Cardiac fibroblast (primary cell): ENCODE measurements around the gene KCNMB1.

ENCODE experiments used
- DNase-seq, 2 donors: peaks; one replicate each; pipeline versions ENCODE4 v3.0.0 to v3.0.0-alpha.2; 2010; ENCODE audit warnings: low read depth in 2 of 2
- H3K4me3 ChIP-seq, 2 donors: replicated peaks in 1 of 2; 1 replicate in 1 of 2; 2 replicates in 1 of 2; pipeline ENCODE4 v1.5.1; 2011; ENCODE audit warnings: low read depth in 2 of 2, low read length in 2 of 2, mild to moderate bottlenecking in 2 of 2, moderate library complexity in 1 of 2
- TF ChIP-seq, protein P1 (sequence below): IDR thresholded peaks from one replicate; pipeline ENCODE4 v1.5.1; 2011; ENCODE audit warnings: low read depth, mild to moderate bottlenecking, low read length, inconsistent platforms

The KCNMB1 gene

DNA sequence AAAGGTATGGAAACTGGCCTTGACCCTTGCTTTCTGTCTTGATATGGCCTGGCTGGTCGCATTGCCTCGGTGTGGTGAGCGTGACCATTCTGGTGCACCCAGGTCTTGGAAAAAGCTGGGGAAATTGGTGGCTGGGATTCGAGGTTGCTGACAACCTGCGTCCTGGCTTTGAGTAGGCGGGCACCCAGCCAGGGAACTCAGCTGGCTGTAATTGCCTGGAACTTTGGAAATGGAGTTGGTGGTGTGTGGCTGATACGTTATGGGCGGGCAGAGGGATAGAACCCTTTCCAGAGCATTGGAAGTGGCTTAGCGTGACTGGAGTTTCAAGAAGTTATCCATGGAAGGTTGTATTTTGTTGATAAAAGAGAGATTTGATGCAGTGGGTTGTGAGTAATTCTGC lies 35.2 kb downstream of the KCNMB1 start:
- no peak overlapping the region for H3K4me3 ChIP-seq
- TF ChIP-seq, protein P1, sequence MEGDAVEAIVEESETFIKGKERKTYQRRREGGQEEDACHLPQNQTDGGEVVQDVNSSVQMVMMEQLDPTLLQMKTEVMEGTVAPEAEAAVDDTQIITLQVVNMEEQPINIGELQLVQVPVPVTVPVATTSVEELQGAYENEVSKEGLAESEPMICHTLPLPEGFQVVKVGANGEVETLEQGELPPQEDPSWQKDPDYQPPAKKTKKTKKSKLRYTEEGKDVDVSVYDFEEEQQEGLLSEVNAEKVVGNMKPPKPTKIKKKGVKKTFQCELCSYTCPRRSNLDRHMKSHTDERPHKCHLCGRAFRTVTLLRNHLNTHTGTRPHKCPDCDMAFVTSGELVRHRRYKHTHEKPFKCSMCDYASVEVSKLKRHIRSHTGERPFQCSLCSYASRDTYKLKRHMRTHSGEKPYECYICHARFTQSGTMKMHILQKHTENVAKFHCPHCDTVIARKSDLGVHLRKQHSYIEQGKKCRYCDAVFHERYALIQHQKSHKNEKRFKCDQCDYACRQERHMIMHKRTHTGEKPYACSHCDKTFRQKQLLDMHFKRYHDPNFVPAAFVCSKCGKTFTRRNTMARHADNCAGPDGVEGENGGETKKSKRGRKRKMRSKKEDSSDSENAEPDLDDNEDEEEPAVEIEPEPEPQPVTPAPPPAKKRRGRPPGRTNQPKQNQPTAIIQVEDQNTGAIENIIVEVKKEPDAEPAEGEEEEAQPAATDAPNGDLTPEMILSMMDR, result no peak
- DNase-seq, result no peak

DNA sequence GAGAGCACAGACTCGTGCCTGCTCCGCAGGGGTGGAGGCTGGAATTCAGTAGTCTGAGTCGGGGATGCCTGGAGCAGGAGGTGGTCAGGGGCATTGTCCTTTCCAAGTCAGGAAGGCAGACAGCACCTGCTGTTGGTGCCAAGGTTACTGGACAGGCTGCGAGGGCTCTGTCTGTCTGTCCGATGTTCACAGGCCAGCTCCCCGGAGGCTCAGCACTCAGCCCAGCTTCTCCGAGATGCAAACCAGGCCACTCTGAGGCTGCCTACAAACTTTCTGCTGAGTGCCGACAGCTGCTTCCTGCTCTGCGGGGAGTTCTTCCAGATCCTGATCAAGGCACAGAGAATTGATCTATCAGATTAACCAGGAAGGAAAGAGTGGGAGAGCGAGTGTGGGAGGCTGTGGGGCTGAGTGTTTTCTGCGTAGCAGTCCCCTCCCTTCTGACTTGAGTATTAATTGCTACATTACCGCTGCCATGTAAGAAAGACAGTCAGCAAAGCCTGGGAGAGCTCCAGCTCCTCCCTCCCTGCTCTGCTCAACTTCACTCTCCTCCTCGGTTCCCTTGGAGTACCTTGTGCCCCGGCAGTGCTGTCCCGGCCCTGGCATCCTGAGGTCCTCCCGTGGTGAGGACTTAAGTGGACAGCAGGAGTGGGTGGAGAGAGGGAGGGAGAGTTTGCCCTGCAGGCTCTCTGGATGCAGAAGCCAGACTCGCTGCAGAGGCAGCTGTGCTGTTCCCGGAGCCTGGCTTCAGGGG lies 36.0 kb downstream of the KCNMB1 start:
- DNase-seq, result peak in 1 of 2 donors; percentile 11
- TF ChIP-seq, protein P1, result no peak
- H3K4me3 ChIP-seq, result no peak overlapping the region

DNA sequence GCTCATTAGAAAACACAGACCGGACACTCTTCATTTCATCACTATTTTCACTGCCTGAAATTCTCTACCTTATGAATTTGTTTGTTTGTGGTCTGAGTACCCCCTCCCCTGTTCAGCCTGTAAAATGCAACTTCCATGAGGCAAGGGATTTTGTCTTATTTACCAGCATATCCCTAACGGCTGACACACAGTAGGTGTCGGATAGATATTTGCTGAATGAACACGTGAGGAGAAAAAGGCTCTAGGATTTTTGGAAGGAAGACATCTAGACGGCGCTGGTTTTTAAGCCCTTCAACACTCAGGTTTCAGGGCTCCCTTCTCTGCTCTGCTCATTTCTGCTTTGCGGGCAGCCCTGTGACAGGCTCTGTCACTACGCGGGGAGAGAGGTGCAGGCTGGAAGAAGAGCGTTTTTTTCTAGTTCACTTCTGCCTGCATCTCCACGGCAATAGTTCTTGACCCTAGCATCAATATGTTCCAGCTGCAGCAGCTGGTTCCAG lies 41.0 kb downstream of the KCNMB1 start:
- no peak overlapping the region for H3K4me3 ChIP-seq
- TF ChIP-seq, protein P1, result no peak
- peak; percentile 10 to 30 for DNase-seq

DNA sequence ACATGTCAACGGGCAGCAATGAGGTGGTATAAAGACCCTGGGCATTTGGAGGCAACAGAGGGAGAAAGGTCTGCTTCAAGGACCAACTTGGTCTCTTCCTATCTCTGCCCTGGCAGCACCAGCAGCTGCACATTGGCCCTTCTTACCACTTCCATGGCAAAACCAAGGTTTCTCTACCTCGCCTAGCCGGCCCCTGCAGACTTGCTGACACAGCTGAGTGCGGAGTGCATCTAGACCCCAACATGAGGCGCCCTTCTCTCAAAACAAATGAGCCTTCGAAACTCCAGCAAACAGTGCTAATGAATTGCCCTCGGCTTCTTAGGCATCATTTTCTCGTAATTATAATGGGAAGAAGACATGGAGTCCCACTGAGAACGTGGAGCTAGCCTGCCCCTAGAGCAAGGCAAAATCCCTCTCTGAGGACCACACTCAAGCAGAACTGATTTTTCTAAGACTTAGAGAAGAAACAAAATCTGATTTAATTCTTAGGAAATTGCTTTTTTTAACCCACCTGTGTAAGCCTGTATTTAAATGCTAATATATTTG lies 42.1 kb downstream of the KCNMB1 start:
- no peak for DNase-seq
- TF ChIP-seq, protein P1, result no peak
- H3K4me3 ChIP-seq, result no peak overlapping the region

DNA sequence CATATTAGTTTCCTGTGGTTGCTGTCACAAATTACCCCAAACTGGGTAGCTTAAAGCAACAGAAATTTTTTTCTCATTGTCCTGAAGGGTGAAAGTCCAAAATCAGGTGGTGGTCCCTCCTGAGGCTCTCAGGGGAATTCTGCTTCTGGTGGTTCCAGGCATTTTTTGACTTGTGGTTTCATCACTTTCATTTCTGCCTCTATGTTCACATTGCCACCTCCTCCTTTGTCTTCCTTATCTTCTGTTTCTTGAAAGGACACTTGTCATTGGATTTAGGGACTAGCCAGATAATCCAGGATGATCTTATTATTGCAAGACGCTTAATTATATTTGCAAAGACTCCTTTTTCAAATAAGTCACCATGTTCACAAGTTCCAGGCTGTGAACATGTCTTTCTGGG lies 43.2 kb downstream of the KCNMB1 start:
- no peak overlapping the region for H3K4me3 ChIP-seq
- TF ChIP-seq, protein P1, result no peak
- DNase-seq, result no peak

DNA sequence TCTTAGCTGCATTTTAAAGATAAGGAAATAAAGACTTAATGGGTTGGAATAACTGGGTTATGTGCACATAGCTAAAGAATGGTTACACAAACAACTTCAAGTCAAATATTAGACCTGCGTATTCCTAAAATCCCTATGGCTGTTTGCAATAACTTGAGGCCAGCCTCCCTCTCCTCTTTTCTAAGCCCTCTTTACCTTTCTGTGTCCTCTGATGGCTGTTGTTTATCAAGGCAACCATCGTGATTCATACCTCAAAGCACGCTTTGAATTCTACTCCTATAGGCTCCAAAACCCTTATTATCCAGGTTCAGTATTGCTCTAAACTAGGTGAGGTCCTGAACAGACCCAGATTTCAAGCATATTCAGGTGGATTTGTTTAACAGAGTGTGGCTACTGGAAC lies 46.0 kb downstream of the KCNMB1 start:
- TF ChIP-seq, protein P1, result no peak
- no peak overlapping the region for H3K4me3 ChIP-seq
- DNase-seq, result no peak
